Measurements from ENCODE around the gene BANP. TPM values are rescaled to one million over a fixed set of nuclear protein-coding genes. Genes with fewer than 3 reads are reported as not detected.
"Not testable (repeated sequence)": the region's sequence is repeated elsewhere in the genome, so short reads cannot be mapped to it uniquely, and the experiment has no call there.

The BANP gene
- total RNA-seq, 1 donor from 2014 or later, result 34.3 TPM

DNA sequence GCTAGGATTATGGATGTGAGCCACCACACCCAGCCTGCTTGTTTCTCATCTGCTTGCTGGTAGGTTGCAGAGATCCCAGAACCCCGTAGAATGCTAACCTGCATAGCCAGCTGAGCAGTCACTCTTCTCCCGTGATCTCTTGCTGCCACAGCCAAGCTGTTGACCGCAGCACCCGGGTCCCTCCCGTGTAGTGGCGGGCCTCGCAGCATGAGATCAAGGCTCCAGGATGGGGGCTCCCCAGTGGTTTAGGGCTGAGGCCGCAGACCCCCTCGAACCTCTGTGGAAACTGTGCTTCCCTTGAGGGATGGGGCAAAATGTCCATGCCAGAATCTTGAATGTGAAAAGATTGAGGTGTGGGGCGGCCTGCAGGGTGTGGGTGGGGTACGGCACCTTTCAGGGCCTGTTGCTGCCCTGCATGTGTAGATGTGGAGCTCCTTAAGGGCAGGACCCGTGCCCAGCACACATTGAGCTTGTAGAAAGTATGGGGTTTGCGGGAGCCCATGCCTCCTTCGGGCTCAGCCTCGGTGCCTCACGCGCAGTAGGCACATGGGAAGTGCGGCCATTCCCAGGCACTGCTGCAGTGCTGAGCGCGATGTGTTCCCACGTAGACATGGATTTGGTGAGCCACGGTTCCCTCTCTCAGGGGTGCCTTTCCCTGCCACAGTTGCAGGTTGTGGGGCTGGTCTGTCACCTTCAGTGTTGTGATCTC, 99.9 kb downstream of the BANP start:
- DNase-seq, result no peak

DNA sequence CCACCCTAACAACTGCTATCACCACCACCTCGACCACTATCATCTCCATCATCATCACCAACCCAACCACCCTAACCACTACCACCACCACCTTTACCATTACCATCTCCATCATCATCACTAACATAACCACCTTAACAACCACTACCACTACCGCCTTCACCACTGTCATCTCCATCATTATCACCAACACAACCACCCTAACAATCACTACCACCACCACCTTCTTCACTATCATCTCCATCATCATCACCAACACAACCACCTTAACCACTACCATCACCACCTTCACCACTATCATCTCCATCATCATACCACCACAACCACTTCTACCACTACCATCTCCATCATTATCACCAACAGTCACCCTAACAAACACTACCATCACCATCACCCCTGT, 101.4 kb downstream of the BANP start:
- DNase-seq, result no peak

DNA sequence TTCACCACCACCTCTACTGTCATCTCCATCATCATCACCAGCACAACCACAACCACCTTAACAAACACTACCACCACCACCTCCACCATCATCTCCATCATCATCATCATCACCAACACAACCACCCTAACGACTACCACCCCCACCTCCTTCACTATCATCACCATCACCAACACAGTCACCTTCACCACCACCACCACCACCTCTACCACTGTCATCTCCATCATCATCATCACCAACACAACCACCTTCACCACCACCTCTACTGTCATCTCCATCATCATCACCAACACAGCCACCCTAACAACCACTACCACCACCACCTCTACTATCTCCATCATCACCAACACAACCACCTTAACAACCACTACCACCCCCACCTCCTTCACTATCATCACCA, 102.2 kb downstream of the BANP start:
- not testable (repeated sequence) for DNase-seq

DNA sequence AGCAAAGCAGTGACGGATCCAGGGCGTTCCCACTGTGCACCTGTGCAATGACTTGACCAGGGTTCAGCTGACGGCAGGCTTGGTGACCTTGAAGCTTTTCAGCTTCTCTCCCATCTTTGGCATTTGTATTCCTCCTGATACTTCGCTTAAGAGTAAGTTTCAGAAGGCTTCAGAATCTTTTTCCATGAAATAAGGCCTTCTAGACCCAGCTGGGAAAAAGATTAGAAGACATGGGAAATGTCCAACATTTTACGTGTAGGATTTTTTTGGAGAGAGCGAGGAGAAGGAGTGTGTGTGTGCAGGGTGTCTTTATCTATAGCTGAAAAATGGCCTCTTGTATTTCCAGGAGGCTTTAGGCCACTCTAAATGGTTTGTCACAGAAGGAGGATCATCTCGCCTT, 104.1 kb downstream of the BANP start:
- DNase-seq, result no peak

DNA sequence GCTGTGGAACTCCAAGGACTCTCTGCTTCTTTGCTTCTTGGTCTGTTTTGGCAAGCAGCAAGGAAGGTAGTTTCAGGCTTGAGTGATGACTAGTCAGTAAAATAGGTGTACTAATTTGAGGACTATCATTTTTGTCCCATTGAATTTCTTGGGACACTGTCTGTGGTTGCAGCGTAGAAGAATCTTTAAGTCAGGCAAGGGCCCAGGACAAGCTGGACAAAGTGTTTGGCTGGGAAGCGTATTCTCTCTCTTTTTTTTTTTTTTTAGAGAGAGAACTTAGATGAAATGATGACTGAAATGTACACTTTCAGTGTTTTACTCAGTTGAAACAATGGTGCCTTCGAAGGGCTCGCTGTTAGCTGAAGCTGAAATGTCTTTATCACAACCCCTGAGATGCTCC, 105.0 kb downstream of the BANP start:
- no peak for DNase-seq

DNA sequence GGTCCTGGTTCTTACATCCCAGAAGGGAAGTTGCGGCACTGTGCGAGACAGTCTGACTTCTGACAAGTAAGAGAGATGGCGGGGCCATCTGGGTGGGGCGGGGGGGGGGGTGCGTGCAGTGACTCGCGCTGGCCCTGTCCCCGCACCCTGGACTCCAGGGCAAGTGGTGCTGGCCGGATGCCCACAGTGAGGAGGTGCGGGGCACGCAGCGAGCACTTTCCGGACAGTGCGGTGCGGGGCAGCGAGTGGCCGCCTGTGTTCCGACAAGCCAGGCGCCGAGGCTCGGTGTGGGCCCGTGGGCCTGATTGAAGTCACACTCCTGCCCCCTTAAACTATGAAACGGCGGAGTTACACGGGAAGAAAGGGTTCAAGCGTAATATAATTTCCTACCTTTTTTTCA, 106.4 kb downstream of the BANP start:
- no peak for DNase-seq

DNA sequence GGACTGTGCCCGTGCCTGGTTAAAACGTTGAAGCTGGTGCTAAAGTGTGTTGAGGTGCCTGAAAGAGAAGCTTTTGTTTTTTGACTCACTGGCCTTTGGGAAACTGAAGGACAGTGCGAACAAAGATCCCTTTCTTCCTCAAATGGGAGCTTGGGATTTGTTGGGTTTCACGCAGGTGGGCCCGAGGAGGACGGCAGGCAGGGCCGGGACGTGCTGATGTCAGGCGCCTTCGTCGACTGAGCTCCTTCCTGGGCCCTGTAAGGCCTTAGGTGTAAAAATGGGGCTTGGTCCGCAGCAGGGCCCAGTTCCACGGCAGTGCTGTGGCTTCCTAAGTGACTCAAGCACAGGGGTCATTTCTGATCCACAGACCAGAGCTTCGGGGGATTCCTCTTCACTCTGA, 106.9 kb downstream of the BANP start:
- DNase-seq, result no peak

DNA sequence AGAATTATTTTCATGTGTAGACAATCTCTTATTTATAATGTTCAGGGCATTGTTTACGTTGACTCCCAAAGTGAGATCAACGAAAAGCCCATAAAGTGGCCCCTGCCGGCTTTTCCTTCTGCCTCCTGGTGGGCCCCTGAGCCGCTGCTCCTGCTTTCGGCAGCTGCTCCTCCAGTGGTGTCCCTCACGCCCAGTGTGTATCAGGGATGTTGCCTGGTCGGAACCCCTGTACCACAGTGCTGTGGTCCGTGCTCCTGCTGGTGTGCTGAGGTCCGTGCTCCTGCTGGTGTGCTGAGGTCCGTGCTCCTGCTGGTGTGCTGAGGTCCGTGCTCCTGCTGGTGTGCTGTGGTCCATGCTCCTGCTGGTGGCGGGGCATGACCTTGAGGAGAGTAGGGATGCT, 107.6 kb downstream of the BANP start:
- DNase-seq, result no peak

DNA sequence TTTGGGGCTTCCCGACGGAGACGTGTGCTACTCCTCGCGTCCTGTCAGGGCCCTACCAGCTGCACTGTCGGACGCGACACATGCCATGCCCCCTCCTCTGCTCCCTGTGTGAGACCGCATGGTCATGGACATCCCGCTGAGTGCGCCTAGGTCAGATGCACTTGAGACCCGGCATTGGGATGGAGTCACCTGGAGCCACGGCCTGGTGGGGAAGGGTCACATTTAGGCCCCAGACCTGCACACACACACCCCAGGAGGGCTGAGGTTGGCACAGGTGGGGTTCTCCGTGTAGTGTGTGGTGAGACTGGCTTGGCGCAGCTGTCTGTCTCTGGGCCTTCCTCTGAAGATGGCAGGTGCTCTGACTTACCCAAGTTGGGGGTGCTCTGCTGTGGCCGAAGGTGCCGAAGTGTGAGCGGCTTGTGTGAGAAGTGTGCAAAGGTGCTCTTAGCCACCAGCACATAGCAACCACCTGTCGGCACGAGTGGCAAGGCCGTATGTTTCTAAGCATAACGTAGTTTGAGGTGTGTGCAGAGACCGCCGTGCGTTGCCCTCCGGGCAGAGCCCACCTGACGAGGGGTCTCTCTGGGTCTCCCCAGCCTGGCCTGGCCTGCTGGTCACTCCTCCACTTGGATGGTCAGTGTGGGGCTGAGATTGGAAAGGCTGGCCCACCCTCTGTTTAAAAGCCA, 108.6 kb downstream of the BANP start:
- DNase-seq, result no peak

DNA sequence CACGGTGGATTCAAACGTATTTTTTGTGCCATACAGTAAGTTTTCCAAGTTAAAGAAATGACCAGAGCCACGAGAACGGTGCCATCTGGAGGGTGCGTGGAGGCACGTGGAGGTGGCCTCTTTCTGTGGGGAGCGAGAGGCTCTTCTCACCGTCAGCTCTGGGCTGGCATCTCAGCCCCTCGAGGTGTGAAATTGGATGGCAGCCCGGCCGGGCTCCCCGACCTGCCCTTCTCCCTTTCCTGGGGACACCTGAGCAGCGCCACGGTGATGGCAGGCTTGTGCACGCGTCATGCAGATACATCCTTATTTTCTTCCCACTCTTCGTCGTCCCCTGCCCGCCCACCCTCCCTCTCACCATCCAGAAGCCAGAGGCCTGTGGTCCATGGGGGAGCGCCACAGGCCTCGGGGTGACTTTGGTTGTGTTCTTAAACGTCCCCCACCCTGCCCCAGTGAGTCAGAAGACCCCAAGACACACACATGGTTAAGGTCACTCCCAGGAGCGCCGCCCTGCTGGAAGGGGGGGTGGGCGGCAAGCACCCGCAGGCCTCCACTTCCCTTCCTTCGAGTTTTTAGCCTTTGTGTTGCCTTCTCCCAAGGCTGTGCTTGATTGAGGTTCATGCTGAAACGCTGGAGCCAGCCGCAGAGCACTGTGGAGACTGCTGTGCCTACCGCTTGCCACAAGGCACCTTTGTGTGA, 109.4 kb downstream of the BANP start:
- no peak for DNase-seq

DNA sequence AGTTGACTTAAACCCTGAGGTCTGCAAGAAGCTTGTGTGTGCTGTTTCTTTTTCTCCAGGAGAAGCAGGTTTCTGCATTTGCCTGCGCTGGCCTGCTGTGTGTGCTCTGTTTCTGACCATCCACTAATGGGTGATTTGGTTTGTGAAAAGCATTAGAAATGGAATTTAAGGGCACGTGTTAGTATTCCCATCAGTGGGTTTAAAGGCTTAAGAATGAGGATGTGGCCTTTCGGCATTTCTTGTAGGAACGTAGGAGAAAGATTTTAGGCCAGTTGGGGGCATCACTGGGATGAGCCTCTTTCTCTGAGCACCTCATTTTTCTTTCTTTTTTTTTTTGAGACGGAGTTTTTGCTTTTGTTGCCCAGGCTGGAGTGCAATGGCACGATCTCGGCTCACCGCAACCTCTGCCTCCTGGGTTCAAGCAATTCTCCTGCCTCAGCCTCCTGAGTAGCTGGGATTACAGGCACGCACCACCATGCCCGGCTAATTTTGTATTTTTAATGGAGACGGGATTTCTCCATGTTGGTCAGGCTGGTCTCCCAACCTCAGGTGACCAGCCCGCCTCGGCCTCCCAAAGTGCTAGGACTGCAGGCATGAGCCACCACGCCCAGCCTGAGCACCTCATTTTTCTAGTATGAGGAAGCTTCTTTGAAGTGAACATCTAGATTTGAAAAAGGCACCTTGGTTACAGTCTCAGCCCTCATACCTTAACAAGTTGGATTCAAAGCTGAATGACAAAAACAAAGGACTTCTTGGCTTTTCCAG, 110.3 kb downstream of the BANP start:
- DNase-seq, result no peak

DNA sequence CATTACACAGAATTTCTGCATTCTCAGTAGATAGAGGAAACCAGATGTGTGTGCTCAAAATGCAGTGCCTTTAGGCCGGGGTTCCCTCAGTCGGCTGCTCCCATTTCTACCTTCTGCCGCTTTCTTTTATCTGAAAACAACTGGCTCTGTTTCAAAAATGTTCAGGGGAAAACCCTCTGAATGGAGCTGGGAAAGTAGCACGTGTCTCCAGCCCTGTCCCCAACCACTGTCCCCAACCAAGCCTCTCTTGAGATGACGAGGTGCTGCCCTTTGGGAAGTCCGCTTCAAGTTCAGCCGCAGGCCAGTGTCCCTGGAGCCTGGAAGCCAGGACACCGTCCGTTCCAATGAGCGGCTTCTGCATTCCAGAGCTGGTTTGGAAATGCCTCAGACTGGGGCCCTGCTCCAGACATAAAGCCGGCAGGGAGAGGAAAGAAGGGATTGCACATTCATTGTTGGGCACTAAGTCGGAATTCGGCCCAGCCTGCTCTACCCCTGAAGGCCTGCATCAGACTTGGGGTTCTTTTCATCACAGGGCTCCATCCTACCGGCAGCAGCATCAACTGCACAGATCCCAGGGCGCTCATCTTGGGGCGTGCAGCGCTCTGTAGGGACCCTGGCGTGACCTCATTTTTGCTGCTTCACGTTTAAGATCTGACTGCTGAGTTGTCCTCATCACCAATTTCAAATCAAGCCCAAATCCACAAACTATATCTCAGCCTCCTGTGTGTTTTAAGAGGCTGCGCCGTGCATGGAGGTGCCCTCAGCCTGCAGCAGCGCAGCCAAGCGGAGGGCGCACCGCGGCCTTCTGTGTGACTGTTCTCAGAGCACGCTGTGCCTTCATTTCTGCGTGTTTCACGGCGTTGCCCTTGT, 111.3 kb downstream of the BANP start:
- no peak for DNase-seq

DNA sequence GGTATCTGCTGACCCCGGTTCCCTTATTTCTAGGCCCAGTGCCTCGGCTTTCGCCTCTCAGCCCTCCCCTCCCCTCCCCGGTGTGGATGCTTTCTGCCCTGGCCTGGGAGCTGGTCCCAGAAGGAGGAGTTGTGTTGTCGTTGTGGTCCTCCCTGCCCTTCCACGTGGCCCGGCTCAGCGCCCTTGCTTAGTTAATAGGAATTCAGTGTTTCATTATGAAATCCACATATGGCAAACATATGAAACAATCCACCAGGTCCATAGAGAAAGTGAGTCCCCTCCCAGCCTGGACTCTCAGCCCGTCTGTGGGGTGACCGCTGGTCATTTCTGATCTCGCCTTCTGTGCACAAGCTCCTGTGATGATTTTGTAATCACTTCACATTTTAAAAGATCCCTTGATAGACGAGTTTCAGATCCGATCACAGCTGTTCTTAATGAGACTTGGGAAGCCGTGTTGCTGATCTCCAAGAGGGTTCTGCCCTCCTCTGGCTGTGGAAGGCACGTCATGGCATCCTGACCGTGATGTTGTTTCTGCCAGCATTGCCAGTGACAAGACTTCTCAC, 112.1 kb downstream of the BANP start:
- no peak for DNase-seq

DNA sequence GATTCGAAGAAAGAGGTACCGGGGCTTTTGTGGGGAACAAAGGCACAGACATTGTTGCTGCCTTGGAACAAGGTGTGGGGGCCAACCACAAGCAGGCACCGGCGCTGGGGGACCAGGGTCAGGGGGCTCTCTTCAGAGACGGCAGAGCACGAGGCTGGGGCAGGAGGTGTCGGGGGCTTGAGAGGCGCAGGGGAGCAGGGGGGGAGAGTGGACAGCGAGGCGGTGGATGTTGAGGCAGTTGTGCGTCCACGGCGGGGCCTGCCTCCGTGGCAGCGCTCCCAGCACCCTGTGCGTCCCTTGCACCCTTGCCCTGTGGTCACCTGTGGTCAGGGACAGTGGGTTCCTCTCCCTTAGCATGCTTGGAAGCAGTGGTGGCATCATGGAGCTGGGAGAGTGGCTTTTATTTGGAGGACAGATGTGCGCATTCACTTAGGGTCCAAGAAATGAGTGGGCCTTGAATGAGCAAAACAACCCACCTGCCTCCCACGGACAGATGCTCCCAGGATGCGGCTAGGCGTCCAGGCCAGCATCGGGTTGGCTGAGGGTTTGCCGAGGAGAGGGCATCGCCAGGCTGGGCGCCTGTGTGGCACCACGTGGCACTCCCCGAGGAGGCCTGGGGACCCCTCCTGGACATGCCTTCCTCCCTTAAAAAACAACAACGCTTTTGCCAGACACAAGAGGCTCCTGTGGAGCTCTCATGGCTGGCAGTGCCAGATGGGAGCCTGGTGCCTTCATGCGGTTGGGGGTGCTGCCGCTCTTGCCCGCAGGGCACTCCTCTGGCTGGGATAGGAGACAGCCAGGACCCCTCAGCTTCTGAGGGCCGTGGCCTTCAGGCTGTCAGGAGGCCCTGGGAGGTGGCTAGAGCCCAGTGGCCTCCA, 113.0 kb downstream of the BANP start:
- no peak for DNase-seq

DNA sequence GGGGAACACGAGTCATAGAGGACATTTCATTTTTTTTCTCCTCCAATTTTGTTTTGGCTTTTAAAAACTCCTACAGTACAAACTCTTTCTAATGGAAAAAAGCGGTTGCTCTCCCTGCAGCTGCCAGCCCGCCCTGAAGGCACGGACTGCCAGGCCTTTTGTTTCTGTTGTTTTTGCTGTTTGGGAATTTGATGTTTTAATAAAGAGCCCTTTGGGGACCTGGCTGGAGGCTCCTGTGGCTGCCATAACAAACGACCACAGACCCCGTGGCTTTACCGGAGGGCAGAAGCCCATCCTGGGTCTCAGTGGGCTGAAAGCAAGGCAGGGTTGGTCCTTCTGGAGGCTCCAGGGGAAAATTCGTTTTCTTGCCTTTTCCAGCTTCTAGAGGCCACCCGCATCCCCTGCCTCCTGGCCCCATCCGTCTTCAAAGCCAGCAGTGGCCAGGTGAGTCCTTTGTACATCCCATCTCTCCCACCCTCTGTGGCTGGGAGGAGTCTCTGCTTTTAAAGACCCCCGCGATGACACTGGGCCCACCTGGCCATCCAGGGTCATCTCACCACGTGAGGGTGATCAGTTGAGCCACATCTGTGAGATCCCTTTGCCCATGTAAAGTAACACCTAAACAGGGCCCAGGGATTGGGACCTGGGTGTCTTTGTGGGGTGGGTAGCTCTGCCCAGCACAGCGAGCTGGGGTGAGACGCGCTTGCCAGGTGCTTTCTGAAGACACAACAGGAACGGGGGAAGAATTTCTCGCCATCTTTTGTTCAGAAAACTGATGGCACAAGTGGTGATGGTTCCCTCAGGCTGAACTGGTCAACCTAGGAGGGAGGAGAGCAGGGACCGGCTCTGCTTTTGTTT, 113.9 kb downstream of the BANP start:
- DNase-seq, result no peak

DNA sequence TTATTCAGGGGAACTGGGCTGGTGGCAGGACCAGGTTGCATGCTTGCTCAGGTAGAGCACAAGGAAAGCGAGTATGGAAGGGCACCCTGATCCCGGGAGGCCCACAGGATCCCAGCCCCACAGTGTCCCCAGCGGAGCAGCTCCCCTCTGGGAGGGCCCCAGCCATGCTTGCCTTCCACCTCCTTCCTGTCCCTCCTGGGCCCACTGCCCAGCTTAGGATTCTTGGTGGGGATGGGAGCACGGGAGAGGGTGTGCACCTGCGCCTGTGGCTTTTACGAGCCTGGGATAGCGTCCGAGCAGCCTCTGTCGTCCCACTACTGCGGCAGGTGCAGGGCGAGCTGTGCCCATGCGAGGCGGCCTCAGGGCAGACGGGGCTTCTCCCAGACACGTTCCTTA, 114.5 kb downstream of the BANP start:
- no peak for DNase-seq

DNA sequence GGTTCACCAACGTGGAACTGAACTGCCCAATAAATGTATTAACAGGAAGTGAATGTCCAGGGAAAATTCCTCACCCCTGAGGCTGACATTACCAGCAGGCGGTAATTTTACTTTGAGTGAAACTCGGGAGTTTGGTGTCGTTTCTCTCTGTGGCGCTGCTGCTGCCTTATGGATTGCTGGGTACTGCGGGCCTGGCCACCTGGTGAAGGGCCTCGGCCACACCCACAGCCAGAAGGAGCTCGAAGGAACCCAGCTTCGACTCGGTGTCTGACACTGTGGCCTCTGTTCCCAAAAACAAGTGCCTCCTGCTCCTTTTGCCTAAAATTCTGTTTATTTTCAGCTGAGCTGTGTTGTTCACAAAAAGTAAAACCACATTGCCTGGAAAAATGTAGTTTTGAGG, 115.0 kb downstream of the BANP start:
- DNase-seq, result no peak

DNA sequence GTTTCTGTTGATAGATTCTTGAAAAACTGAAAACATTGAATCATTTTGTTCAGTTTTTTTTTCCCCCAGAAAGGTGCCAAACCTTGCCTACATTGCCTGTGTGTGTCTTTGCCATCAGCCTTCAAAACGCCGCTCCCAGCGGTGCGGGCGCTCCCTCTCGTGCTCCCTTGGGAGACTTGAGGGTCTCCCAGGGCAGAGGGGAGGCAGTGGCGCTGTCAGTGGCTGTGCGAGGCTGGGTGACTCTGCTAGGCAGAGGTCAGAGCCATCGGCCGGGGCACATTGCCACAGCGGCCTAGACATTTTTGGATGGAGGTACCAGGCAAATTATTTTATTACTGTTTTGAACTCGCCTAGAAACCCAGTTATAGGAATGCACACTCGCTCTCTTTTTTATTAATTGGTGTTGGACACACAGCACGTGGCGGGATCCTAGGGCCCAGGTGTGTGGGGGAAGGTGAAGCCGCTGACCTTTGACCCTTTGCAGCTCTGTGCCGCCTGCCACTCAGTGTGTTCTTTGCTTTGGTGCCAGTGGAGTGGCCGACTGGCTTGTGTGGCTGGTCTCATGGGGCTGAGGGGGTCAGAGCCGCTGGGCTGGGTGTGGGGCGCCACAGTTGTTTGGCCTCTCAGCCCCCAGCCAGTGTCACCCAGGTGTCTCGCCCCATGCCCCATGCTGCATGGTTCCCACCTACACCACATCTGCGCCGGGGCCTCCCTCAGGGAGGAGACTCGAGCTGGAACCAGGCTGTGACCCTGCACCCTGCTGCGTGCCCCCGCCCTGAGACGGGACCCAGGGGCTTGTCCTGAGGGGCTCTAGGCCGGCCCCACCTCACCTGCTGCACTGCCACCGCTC, 115.7 kb downstream of the BANP start:
- DNase-seq, result no peak

All from occipital lobe (tissue), 2 donors.